Transverse colon (tissue), 4 donors: ENCODE measurements around the gene EIF5A.

Source experiments
- CTCF ChIP-seq, 5 experiments: fragments of 200-600 bp in 3 of 5; fragments of 450-650 bp in 2 of 5; sonication (generic) in 3 of 5; IDR thresholded peaks; 1 replicate in 2 of 5; 2 replicates in 3 of 5; pipeline ENCODE4 v1.5.1; 2016 to 2017; ENCODE audit warnings: antibody characterized with exemption in 5 of 5, inconsistent platforms in 3 of 5, mild to moderate bottlenecking in 2 of 5, moderate library complexity in 1 of 5
- EP300 ChIP-seq: sonication (generic); formaldehyde crosslinking; IDR thresholded peaks from one replicate; pipeline ENCODE4 v1.6.1; 2017; ENCODE audit warnings: antibody characterized with exemption, low read depth
- POLR2A ChIP-seq: fragments of 450-650 bp; IDR thresholded peaks from one replicate; pipeline ENCODE4 v1.6.1; 2016; ENCODE audit warnings: antibody characterized with exemption, mild to moderate bottlenecking, moderate library complexity
- POLR2AphosphoS5 ChIP-seq, 3 donors: sonication (generic); formaldehyde crosslinking; IDR thresholded peaks; one replicate each; pipeline ENCODE4 v1.6.1; 2016; ENCODE audit warnings: antibody characterized with exemption in 3 of 3

- no peak for TF ChIP-seq POLR2AphosphoS5 (IDR thresholded peaks at IDR 0.05)
- no peak for TF ChIP-seq CTCF (IDR thresholded peaks at IDR 0.05)
- TF ChIP-seq EP300, result no peak
- no peak for TF ChIP-seq POLR2A
Measured at GRCh38 chr17:7259555-7259889, 47.9 kb upstream of the EIF5A start.
